ELR (cell line): ENCODE data around the gene CD151.

Experiments
- DNase-seq: peaks from one replicate; pipeline ENCODE4 v3.0.0-alpha.2; 2015; ENCODE audit warnings: low read depth

Gene CD151

GRCh38 chr11:797296-798092 is 35.3 kb upstream of the CD151 start:
- DNase-seq = peak; percentile 86

GRCh38 chr11:798093-798713 is 34.5 kb upstream of the CD151 start, which contains the start of gene SLC25A22:
SLC25A22 (minus strand) TSS chr11:798281; CDS start chr11:795006, 3,275 bp downstream.
- DNase-seq = peak; percentile 86

GRCh38 chr11:799641-800316 is 33.0 kb upstream of the CD151 start:
- no peak for DNase-seq

GRCh38 chr11:800473-800872 is 32.3 kb upstream of the CD151 start:
- DNase-seq = no peak

- no peak for DNase-seq
Observed at GRCh38 chr11:801097-801780, 31.5 kb upstream of the CD151 start.

- DNase-seq = no peak
Observed at GRCh38 chr11:802018-802617, 30.6 kb upstream of the CD151 start.

GRCh38 chr11:802693-803466 is 29.9 kb upstream of the CD151 start:
- DNase-seq = no peak

- DNase-seq = no peak
Observed at GRCh38 chr11:803467-803742, 29.3 kb upstream of the CD151 start.

GRCh38 chr11:803770-804598 is 28.8 kb upstream of the CD151 start:
- DNase-seq = no peak

GRCh38 chr11:804599-804964 is 28.2 kb upstream of the CD151 start:
- DNase-seq = no peak

- DNase-seq = no peak
Observed at GRCh38 chr11:808427-809286, 24.1 kb upstream of the CD151 start.

- DNase-seq = peak; percentile 97
Observed at GRCh38 chr11:809287-810039, 23.3 kb upstream of the CD151 start, which contains the start of gene RPLP2. RPLP2 (plus strand) TSS chr11:809967; CDS start chr11:810235, 268 bp downstream.

- no peak for DNase-seq
Observed at GRCh38 chr11:810040-810567, 22.6 kb upstream of the CD151 start.

GRCh38 chr11:811446-812245 is 21.1 kb upstream of the CD151 start:
- peak; percentile 33 for DNase-seq

- no peak for DNase-seq
Observed at GRCh38 chr11:812390-812789, 20.4 kb upstream of the CD151 start.

- DNase-seq = no peak
Observed at GRCh38 chr11:813072-813455, 19.7 kb upstream of the CD151 start.

GRCh38 chr11:813456-814096 is 19.2 kb upstream of the CD151 start:
- no peak for DNase-seq
